LNCaP clone FGC (cell line): ENCODE measurements around the gene CLDN15.

Experiments
- DNase-seq: peaks from one replicate; pipeline ENCODE4 v3.0.0-alpha.2; 2011; ENCODE audit warnings: low read depth
- H3K4me3 ChIP-seq: 2 replicates; pipeline ENCODE4 v1.5.1; 2011; ENCODE audit warnings: mild to moderate bottlenecking, low read depth, low read length, control low read depth
- TF ChIP-seq, protein P1 (sequence below): IDR thresholded peaks from 2 replicates; pipeline ENCODE4 v1.5.1; 2012; ENCODE audit warnings: mild to moderate bottlenecking; ENCODE audit not compliant: control insufficient read depth, insufficient read depth; ENCODE audit errors: extremely low read depth

The CLDN15 gene

DNA sequence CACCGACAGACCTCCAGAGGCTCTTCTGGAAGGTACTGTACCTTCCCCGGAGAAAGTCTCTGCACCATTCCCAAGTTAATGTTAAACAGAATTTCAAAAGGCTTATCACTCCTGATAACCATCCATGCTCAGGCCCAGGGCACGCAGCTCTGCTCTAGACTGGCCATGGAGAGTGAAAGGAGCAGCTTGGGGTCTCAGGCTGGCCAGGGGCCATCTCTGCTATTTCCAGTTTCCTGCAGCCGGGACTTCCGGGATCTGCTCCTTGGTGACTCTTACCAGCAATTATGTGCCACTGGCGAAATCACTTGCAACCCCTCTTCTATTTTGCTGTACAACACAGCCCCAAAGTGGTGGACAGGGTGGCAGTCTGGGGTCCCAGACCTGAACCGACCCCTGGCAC lies 6.0 kb downstream of the CLDN15 start:
- TF ChIP-seq, protein P1, sequence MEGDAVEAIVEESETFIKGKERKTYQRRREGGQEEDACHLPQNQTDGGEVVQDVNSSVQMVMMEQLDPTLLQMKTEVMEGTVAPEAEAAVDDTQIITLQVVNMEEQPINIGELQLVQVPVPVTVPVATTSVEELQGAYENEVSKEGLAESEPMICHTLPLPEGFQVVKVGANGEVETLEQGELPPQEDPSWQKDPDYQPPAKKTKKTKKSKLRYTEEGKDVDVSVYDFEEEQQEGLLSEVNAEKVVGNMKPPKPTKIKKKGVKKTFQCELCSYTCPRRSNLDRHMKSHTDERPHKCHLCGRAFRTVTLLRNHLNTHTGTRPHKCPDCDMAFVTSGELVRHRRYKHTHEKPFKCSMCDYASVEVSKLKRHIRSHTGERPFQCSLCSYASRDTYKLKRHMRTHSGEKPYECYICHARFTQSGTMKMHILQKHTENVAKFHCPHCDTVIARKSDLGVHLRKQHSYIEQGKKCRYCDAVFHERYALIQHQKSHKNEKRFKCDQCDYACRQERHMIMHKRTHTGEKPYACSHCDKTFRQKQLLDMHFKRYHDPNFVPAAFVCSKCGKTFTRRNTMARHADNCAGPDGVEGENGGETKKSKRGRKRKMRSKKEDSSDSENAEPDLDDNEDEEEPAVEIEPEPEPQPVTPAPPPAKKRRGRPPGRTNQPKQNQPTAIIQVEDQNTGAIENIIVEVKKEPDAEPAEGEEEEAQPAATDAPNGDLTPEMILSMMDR: no peak
- peak overlapping the region; percentile 51 for H3K4me3 ChIP-seq
- DNase-seq: no peak

- H3K4me3 ChIP-seq: no peak overlapping the region
- TF ChIP-seq, protein P1: no peak
- DNase-seq: no peak
Measured at GRCh38 chr7:101226721-101227120, 10.9 kb downstream of the CLDN15 start.

GRCh38 chr7:101225650-101226049 lies 12.0 kb downstream of the CLDN15 start:
- no peak for DNase-seq
- H3K4me3 ChIP-seq: no peak overlapping the region
- TF ChIP-seq, protein P1: no peak

DNA sequence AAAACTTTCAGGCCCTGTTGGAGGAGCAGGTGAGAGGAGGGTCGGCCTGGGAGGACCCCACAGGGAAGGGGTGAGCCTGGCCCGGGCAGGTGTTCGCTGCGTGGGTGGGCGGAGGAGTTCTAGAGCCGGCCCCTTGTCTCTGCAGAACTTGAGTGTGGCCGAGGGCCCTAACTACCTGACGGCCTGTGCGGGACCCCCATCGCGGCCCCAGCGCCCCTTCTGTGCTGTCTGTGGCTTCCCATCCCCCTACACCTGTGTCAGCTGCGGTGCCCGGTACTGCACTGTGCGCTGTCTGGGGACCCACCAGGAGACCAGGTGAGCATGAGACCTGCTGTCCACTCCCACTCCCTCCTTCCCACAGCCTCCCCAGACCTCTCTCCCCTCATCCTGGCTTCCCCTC lies 14.1 kb downstream of the CLDN15 start:
- DNase-seq: no peak
- TF ChIP-seq, protein P1: no peak
- H3K4me3 ChIP-seq: no peak overlapping the region

DNA sequence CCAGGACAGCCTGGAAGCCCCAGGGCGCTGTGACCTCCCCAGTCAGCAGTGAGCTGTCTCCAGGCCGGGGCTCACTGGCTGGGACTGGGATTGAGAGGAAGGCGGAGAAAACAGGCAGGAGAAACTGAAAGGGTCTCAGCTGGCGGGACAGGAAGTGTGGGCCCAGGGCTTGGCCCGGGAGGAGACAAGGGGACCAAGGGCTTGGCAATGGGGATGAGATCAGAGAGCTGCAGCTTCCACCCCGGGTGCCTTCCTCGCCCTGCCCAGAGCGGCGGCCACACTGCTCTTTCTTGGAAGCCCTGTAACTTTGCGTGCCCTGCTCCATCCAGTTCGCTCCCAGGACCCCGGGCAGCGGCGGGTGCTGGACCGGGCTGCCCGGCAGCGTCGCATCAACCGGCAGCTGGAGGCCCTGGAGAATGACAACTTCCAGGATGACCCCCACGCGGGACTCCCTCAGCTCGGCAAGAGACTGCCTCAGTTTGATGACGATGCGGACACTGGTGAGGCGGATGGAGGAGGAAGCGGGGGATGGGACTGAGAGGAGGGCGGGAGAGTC lies 15.2 kb downstream of the CLDN15 start:
- TF ChIP-seq, protein P1: no peak
- no peak overlapping the region for H3K4me3 ChIP-seq
- DNase-seq: no peak

DNA sequence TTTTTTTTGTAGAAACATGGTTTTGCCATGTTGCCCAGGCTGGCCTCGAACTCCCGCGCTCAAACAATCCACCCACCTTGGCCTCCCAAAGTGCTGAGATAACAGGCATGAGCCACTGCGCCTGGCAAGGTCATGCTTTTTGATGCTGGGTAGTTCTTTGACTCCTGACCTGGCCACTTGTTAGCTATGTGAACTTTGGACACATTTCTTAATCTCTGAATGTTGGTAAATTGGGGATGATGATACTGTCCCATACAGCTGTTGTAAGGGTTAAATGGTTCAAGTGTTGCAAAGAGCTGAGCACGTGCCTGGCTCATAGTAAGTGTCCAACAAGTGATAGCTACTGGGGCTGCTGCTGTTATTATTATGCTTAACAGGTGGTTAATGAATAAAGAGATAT lies 17.3 kb downstream of the CLDN15 start:
- no peak overlapping the region for H3K4me3 ChIP-seq
- TF ChIP-seq, protein P1: no peak
- no peak for DNase-seq
